ENCODE data around the gene RNF224.

RNF224 gene

GRCh38 chr9:137211532-137211931 lies 15.8 kb upstream of the RNF224 start:
- peaks cover 5% of the 10 kb centered on the region for H3K36me3 ChIP-seq (replicated peaks; ENCODE audit: low read depth, low read length)
- H3K9me3 ChIP-seq (ENCODE audit: insufficient read depth, low read length) = no peaks in the 10 kb centered on the region
- no peaks in the 10 kb centered on the region for H3K27me3 ChIP-seq (ENCODE audit: low read depth, low read length)
- H4K20me1 ChIP-seq (ENCODE audit: insufficient read depth, low read length) = no peaks in the 10 kb centered on the region
- no peak overlapping the region for H3K9ac ChIP-seq (ENCODE audit: low read length)
- no peak overlapping the region for H3K4me2 ChIP-seq (ENCODE audit: low read length)
- peaks cover 2% of the 10 kb centered on the region for H3K4me1 ChIP-seq (ENCODE audit: low read length)
- H3K27ac ChIP-seq (ENCODE audit: low read length) = no peak overlapping the region
- H3K4me3 ChIP-seq (ENCODE audit: low read length) = no peak overlapping the region
- H2AFZ ChIP-seq (ENCODE audit: low read depth, low read length) = no peak overlapping the region
- TF ChIP-seq CTCF (IDR thresholded peaks at IDR 0.05; ENCODE audit: low read depth, low read length) (no peak), EZH2phosphoT487 (IDR thresholded peaks at IDR 0.05; ENCODE audit: low read depth) (no peak)
- H3K79me2 ChIP-seq (ENCODE audit: low read length) = peaks cover 9% of the 10 kb centered on the region

GRCh38 chr9:137212520-137212919 lies 14.8 kb upstream of the RNF224 start:
- H3K9ac ChIP-seq (ENCODE audit: low read length) = peak overlapping the region; percentile 61
- TF ChIP-seq EZH2phosphoT487 (IDR thresholded peaks at IDR 0.05; ENCODE audit: low read depth) = no peak
- TF ChIP-seq CTCF (IDR thresholded peaks at IDR 0.05; ENCODE audit: low read depth, low read length) = 0 out of 2 replicates have a peak, but pooled peaks have one; percentile 4
- H3K27ac ChIP-seq (ENCODE audit: low read length) = no peak overlapping the region
- H3K4me3 ChIP-seq (ENCODE audit: low read length) = peak overlapping the region; percentile 78
- H3K9me3 ChIP-seq (ENCODE audit: insufficient read depth, low read length) = no peaks in the 10 kb centered on the region
- no peaks in the 10 kb centered on the region for H3K27me3 ChIP-seq (ENCODE audit: low read depth, low read length)
- H3K4me2 ChIP-seq (ENCODE audit: low read length) = peak overlapping the region; percentile 73
- no peaks in the 10 kb centered on the region for H3K79me2 ChIP-seq (ENCODE audit: low read length)
- H2AFZ ChIP-seq (ENCODE audit: low read depth, low read length) = no peak overlapping the region
- peaks cover 5% of the 10 kb centered on the region for H3K36me3 ChIP-seq (replicated peaks; ENCODE audit: low read depth, low read length)
- H4K20me1 ChIP-seq (ENCODE audit: insufficient read depth, low read length) = no peaks in the 10 kb centered on the region
- H3K4me1 ChIP-seq (ENCODE audit: low read length) = no peaks in the 10 kb centered on the region

- H3K79me2 ChIP-seq (ENCODE audit: low read length) = no peaks in the 10 kb centered on the region
- H3K4me2 ChIP-seq (ENCODE audit: low read length) = peak overlapping the region; percentile 73
- peaks cover 5% of the 10 kb centered on the region for H3K36me3 ChIP-seq (replicated peaks; ENCODE audit: low read depth, low read length)
- no peak overlapping the region for H3K27ac ChIP-seq (ENCODE audit: low read length)
- no peaks in the 10 kb centered on the region for H3K27me3 ChIP-seq (ENCODE audit: low read depth, low read length)
- no peaks in the 10 kb centered on the region for H3K9me3 ChIP-seq (ENCODE audit: insufficient read depth, low read length)
- H3K9ac ChIP-seq (ENCODE audit: low read length) = peak overlapping the region; percentile 61
- H2AFZ ChIP-seq (ENCODE audit: low read depth, low read length) = no peak overlapping the region
- H3K4me3 ChIP-seq (ENCODE audit: low read length) = peak overlapping the region; percentile 78
- no peaks in the 10 kb centered on the region for H3K4me1 ChIP-seq (ENCODE audit: low read length)
- H4K20me1 ChIP-seq (ENCODE audit: insufficient read depth, low read length) = no peaks in the 10 kb centered on the region
- TF ChIP-seq EZH2phosphoT487 (IDR thresholded peaks at IDR 0.05; ENCODE audit: low read depth) (no peak), CTCF (IDR thresholded peaks at IDR 0.05; ENCODE audit: low read depth, low read length) (peak; percentile 35)
Observed at GRCh38 chr9:137213160-137214060, 13.9 kb upstream of the RNF224 start.

GRCh38 chr9:137214620-137215019 lies 12.7 kb upstream of the RNF224 start:
- H3K9me3 ChIP-seq (ENCODE audit: insufficient read depth, low read length) = no peaks in the 10 kb centered on the region
- peaks cover 5% of the 10 kb centered on the region for H3K36me3 ChIP-seq (replicated peaks; ENCODE audit: low read depth, low read length)
- no peak overlapping the region for H3K4me2 ChIP-seq (ENCODE audit: low read length)
- no peak overlapping the region for H3K27ac ChIP-seq (ENCODE audit: low read length)
- no peak overlapping the region for H3K9ac ChIP-seq (ENCODE audit: low read length)
- no peak overlapping the region for H2AFZ ChIP-seq (ENCODE audit: low read depth, low read length)
- H3K4me3 ChIP-seq (ENCODE audit: low read length) = no peak overlapping the region
- no peaks in the 10 kb centered on the region for H3K27me3 ChIP-seq (ENCODE audit: low read depth, low read length)
- H3K79me2 ChIP-seq (ENCODE audit: low read length) = no peaks in the 10 kb centered on the region
- no peaks in the 10 kb centered on the region for H4K20me1 ChIP-seq (ENCODE audit: insufficient read depth, low read length)
- no peak for TF ChIP-seq CTCF (IDR thresholded peaks at IDR 0.05; ENCODE audit: low read depth, low read length)
- TF ChIP-seq EZH2phosphoT487 (IDR thresholded peaks at IDR 0.05; ENCODE audit: low read depth) = no peak
- H3K4me1 ChIP-seq (ENCODE audit: low read length) = no peaks in the 10 kb centered on the region

All from OCI-LY3 (cell line).